NCI-H187 treated with DMSO at 0.1 percent for 48 hours (cell line): ENCODE measurements around the gene GSX1.
"Not testable (repeated sequence)": the region's sequence is repeated elsewhere in the genome, so short reads cannot be mapped to it uniquely, and the experiment has no call there.

Experiments used
- DNase-seq: peaks from one replicate; lab custom pipeline; 2025; lab: John Stamatoyannopoulos, UW

The GSX1 gene

GRCh38 chr13:27792393-27793218 is at the start of gene GSX1:
TSS of gene GSX1 (plus strand) at chr13:27792483. CDS start at chr13:27792691, 208 bp downstream.
- DNase-seq = no peak

GRCh38 chr13:27744801-27745200 is 47.5 kb upstream of the GSX1 start:
- DNase-seq = no peak

GRCh38 chr13:27745301-27745700 is 47.0 kb upstream of the GSX1 start:
- no peak for DNase-seq

GRCh38 chr13:27748143-27748542 is 44.1 kb upstream of the GSX1 start:
- not testable (repeated sequence) for DNase-seq

- DNase-seq = no peak
Measured at GRCh38 chr13:27751953-27752532, 40.2 kb upstream of the GSX1 start.

- DNase-seq = no peak
Measured at GRCh38 chr13:27765650-27766049, 26.6 kb upstream of the GSX1 start.

- no peak for DNase-seq
Measured at GRCh38 chr13:27770809-27771208, 21.5 kb upstream of the GSX1 start.

GRCh38 chr13:27772651-27773425 is 19.4 kb upstream of the GSX1 start:
- DNase-seq = no peak

GRCh38 chr13:27774169-27774568 is 18.1 kb upstream of the GSX1 start:
- DNase-seq = no peak

- no peak for DNase-seq
Measured at GRCh38 chr13:27774651-27775050, 17.6 kb upstream of the GSX1 start.

- DNase-seq = peak; percentile 12
Measured at GRCh38 chr13:27775943-27776342, 16.3 kb upstream of the GSX1 start.

- no peak for DNase-seq
Measured at GRCh38 chr13:27782151-27782550, 10.1 kb upstream of the GSX1 start.

GRCh38 chr13:27783111-27783510 is 9.2 kb upstream of the GSX1 start:
- DNase-seq = no peak

GRCh38 chr13:27788271-27788670 is 4.0 kb upstream of the GSX1 start:
- DNase-seq = no peak

GRCh38 chr13:27789153-27789494 is 3.2 kb upstream of the GSX1 start:
- no peak for DNase-seq

GRCh38 chr13:27789495-27790303 is 2.6 kb upstream of the GSX1 start:
- DNase-seq = no peak

GRCh38 chr13:27790523-27790922 is 1.8 kb upstream of the GSX1 start:
- DNase-seq = no peak

- no peak for DNase-seq
Measured at GRCh38 chr13:27791146-27791900, 960 bp upstream of the GSX1 start.

- DNase-seq = no peak
Measured at GRCh38 chr13:27791901-27792392, 336 bp upstream of the GSX1 start.

- DNase-seq = no peak
Measured at GRCh38 chr13:27793507-27794367, 1.5 kb downstream of the GSX1 start.
